ENCODE measurements around the gene KRT83.

GRCh38 chr12:52352951-52353350 is 31.8 kb upstream of the KRT83 start:
- TF ChIP-seq CTCF (IDR thresholded peaks at IDR 0.05) (no peak), POLR2A (IDR thresholded peaks at IDR 0.05) (no peak)
